Endothelial cell of umbilical vein (primary cell): ENCODE data around the gene RPLP2. TPM values are rescaled to one million over a fixed set of nuclear protein-coding genes. Genes with fewer than 3 reads are reported as not detected.

Experiments used
- BruUV-seq: library from RNA; stranded (reverse); fragments of 400-500 nt; replicated peaks from 2 replicates; lab custom pipeline; 2021; lab: Mats Ljungman, UMichigan
- CTCF ChIA-PET: fragments of 300-600, 350-600 bp; sonication (Branson Sonifier 250); formaldehyde crosslinking; loops from one replicate; lab custom pipeline; 2021; ENCODE audit warnings: antibody characterized with exemption, inconsistent platforms; lab: Charles Lee
- POLR2A ChIA-PET: fragments of 300-600, 350-600 bp; sonication (Branson Sonifier 250); formaldehyde crosslinking; loops from one replicate; lab custom pipeline; 2021; ENCODE audit warnings: antibody characterized with exemption, inconsistent platforms; lab: Charles Lee
- DNase-seq: peaks from one replicate; pipeline ENCODE4 v3.0.0-alpha.2; 2011; ENCODE audit warnings: low read depth, low spot score
- FAIRE-seq: peaks from 2 replicates; lab custom pipeline; 2011; peaks lifted over from hg19 to GRCh38; lab: Jason Lieb, UNC
- H2AFZ ChIP-seq: 2 replicates; pipeline ENCODE4 v1.6.0; 2012; ENCODE audit warnings: low read depth, low read length, control low read depth, inconsistent platforms
- H3K27ac ChIP-seq: 2 replicates; pipeline ENCODE4 v1.5.1; 2011; ENCODE audit warnings: low read depth, mild to moderate bottlenecking, control low read depth, low read length, moderate library complexity; ENCODE audit not compliant: insufficient read depth
- H3K27me3 ChIP-seq, 2 experiments: 2 replicates each; pipeline versions ENCODE4 v1.6.0 to v1.6.1; 2011; ENCODE audit warnings: low read length in 2 of 2, mixed read lengths in 1 of 2; ENCODE audit not compliant: control insufficient read depth in 2 of 2, insufficient read depth in 2 of 2
- H3K36me3 ChIP-seq, 2 experiments: 2 replicates in 1 of 2; 3 replicates in 1 of 2; pipeline ENCODE4 v1.5.1; 2011; ENCODE audit warnings: low read length in 2 of 2, mild to moderate bottlenecking in 1 of 2, moderate library complexity in 1 of 2; ENCODE audit not compliant: control insufficient read depth in 2 of 2, insufficient read depth in 2 of 2; ENCODE audit errors: extremely low read depth in 1 of 2
- H3K4me1 ChIP-seq: 3 replicates; pipeline ENCODE4 v1.5.1; 2011; ENCODE audit warnings: mild to moderate bottlenecking, low read length; ENCODE audit not compliant: control insufficient read depth, insufficient read depth; ENCODE audit errors: extremely low read depth
- H3K4me2 ChIP-seq: 2 replicates; pipeline ENCODE4 v1.6.1; 2011; ENCODE audit warnings: low read length, control low read depth, mixed read lengths; ENCODE audit not compliant: insufficient read depth
- H3K4me3 ChIP-seq, 3 experiments: fragments of 200-600 bp in 1 of 3; sonication (generic), shearing (Covaris generic) in 1 of 3; replicated peaks in 1 of 3; 2 replicates each; pipeline ENCODE4 v1.5.1; 2011 to 2016; ENCODE audit warnings: control low read depth in 3 of 3, low read length in 3 of 3, mild to moderate bottlenecking in 2 of 3, inconsistent platforms in 1 of 3, low read depth in 1 of 3, moderate library complexity in 1 of 3; ENCODE audit not compliant: insufficient read depth in 1 of 3
- H3K79me2 ChIP-seq: 2 replicates; pipeline ENCODE4 v1.6.0; 2012; ENCODE audit warnings: low read length, inconsistent platforms; ENCODE audit not compliant: control insufficient read depth, insufficient read depth
- H3K9ac ChIP-seq: replicated peaks from 2 replicates; pipeline ENCODE3; 2011; ENCODE audit warnings: low read length, control low read depth; ENCODE audit not compliant: insufficient read depth; ENCODE audit errors: extremely low read depth
- H3K9me1 ChIP-seq: replicated peaks from 3 replicates; pipeline ENCODE4 v1.6.0; 2011; ENCODE audit warnings: mild to moderate bottlenecking, low read length; ENCODE audit not compliant: control insufficient read depth, insufficient read depth; ENCODE audit errors: extremely low read depth
- H3K9me3 ChIP-seq: replicated peaks from 2 replicates; pipeline ENCODE4 v1.5.1; 2012; ENCODE audit warnings: low read length, inconsistent platforms; ENCODE audit not compliant: control insufficient read depth, insufficient read depth
- H4K20me1 ChIP-seq: replicated peaks from 2 replicates; pipeline ENCODE3; 2011; ENCODE audit warnings: mild to moderate bottlenecking, low read length; ENCODE audit not compliant: control insufficient read depth, insufficient read depth; ENCODE audit errors: extremely low read depth
- CTCF ChIP-seq, 2 donors: IDR thresholded peaks; 1 replicate in 1 of 2; 2 replicates in 1 of 2; pipeline ENCODE4 v1.5.1; 2011; ENCODE audit warnings: low read length in 2 of 2, mild to moderate bottlenecking in 2 of 2, moderate library complexity in 2 of 2, control low read depth in 1 of 2, inconsistent platforms in 1 of 2, low read depth in 1 of 2; ENCODE audit not compliant: insufficient read depth in 1 of 2; ENCODE audit errors: extremely low read depth in 1 of 2
- EZH2 ChIP-seq: IDR thresholded peaks from 2 replicates; pipeline ENCODE4 v1.6.1; 2012; ENCODE audit warnings: borderline replicate concordance, low read depth, mild to moderate bottlenecking, moderate library complexity, low read length, inconsistent platforms; ENCODE audit not compliant: severe bottlenecking
- FOS ChIP-seq: IDR thresholded peaks from 2 replicates; pipeline ENCODE4 v1.6.1; 2011; ENCODE audit warnings: mild to moderate bottlenecking, low read length, moderate library complexity, borderline replicate concordance; ENCODE audit not compliant: insufficient read depth
- GATA2 ChIP-seq: IDR thresholded peaks from 2 replicates; pipeline ENCODE4 v1.7.0; 2011; ENCODE audit warnings: low read depth, mild to moderate bottlenecking, moderate library complexity, mixed read lengths, low read length; ENCODE audit not compliant: insufficient read length, insufficient read depth
- JUN ChIP-seq: IDR thresholded peaks from 2 replicates; pipeline ENCODE4 v1.6.1; 2011; ENCODE audit warnings: borderline replicate concordance, low read depth; ENCODE audit not compliant: insufficient read length, insufficient read depth
- MYC ChIP-seq: IDR thresholded peaks from one replicate; pipeline ENCODE4 v1.6.1; 2011; ENCODE audit warnings: mild to moderate bottlenecking, low read depth, low read length
- POLR2A ChIP-seq: IDR thresholded peaks from 2 replicates; pipeline ENCODE4 v1.6.1; 2012; ENCODE audit warnings: low read depth, mild to moderate bottlenecking, control low read depth, low read length
- POLR2AphosphoS5 ChIP-seq: IDR thresholded peaks from 2 replicates; pipeline ENCODE4 v1.6.1; 2012; ENCODE audit warnings: low read depth, mild to moderate bottlenecking, control low read depth, low read length, moderate library complexity; ENCODE audit not compliant: insufficient read depth
- dilution Hi-C: fragments of 300-500 bp; cut with MboI; formaldehyde crosslinking; loops from one replicate; pipeline ENCODE4 v1.15.0; 2019; ENCODE audit warnings: low sequenced_read_pairs; ENCODE audit not compliant: extremely low pct_ligation_motif_present
- intact Hi-C: fragments of 100-400 bp; cut with micrococcal nuclease; formaldehyde crosslinking; loops from one replicate; pipeline ENCODE4 v1.10.0; 2022
- polyA plus RNA-seq, 4 experiments: library from polyadenylated mRNA; depleted of rRNA in 3 of 4; stranded (reverse) in 3 of 4; unstranded in 1 of 4; fragments of >200 nt; gene quantifications; 2 replicates each; pipeline versions ENCODE4 v1.2.1 to v1.2.3, GENCODE V29; 2011 to 2012; ENCODE audit warnings: missing spikeins in 1 of 4
- total RNA-seq: library from RNA; stranded (reverse); gene quantifications from 2 replicates; pipeline ENCODE4 v1.2.3, GENCODE V29; 2021
- TF ChIP-seq, protein P1 (sequence below): IDR thresholded peaks from 2 replicates; pipeline ENCODE4 v1.6.1; 2011; ENCODE audit not compliant: insufficient read depth, insufficient read length

Gene RPLP2
- total and polyA plus RNA-seq, 2 donors (not counting 3 experiments of a cell fraction or from before 2014, with no cell fraction given): 1,579 to 1,739 TPM

GRCh38 chr11:800473-800872, 9.3 kb upstream of the RPLP2 start:
- Histone ChIP-seq H3K36me3 (peaks cover 0 to 20% of the 10 kb centered on the region in 2 experiments), H3K4me2 (no peak overlapping the region), H3K79me2 (peaks cover 9% of the 10 kb centered on the region), H3K4me1 (peaks cover 28% of the 10 kb centered on the region), H3K9ac (no peak overlapping the region), H3K9me1 (no peaks in the 10 kb centered on the region), H3K27ac (no peak overlapping the region), H3K9me3 (no peaks in the 10 kb centered on the region), H4K20me1 (no peaks in the 10 kb centered on the region), H3K27me3 (no peaks in the 10 kb centered on the region), H3K4me3 (no peak overlapping the region), H2AFZ (no peak overlapping the region)
- DNase-seq (no peak), FAIRE-seq (no peak)
- CTCF ChIA-PET: no interaction called here
- dilution Hi-C loops (no loop called here), intact Hi-C loops (no loop called here)
- POLR2A ChIA-PET: no interaction called here
- TF ChIP-seq CTCF (IDR thresholded peaks at IDR 0.05; ENCODE audit: extremely low read depth in 1 of 2, insufficient read depth in 1 of 2, low read depth in 1 of 2, low read length in 2 of 2) (no peak), POLR2AphosphoS5 (no peak), GATA2 (no peak), EZH2 (no peak), MYC (no peak), JUN (no peak), POLR2A (no peak), FOS (no peak)
- TF ChIP-seq, protein P1, sequence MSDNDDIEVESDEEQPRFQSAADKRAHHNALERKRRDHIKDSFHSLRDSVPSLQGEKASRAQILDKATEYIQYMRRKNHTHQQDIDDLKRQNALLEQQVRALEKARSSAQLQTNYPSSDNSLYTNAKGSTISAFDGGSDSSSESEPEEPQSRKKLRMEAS: no peak
- no TSS peak for BruUV-seq
